C4-2B (cell line): ENCODE results near the gene GNB1.
A peak's percentile ranks its signal among the peaks of the same experiment; 100 is the strongest.

Experiments
- CTCF ChIP-seq: fragments of 450-650 bp; conservative IDR thresholded peaks from 2 replicates; pipeline ENCODE4 v1.5.1; 2017; ENCODE audit warnings: mild to moderate bottlenecking
- ZFX ChIP-seq: fragments of 450-650 bp; IDR thresholded peaks from 2 replicates; pipeline ENCODE4 v1.6.1; 2017

GRCh38 chr1:1917995-1918900 is 27.4 kb upstream of the GNB1 start:
- TF ChIP-seq CTCF = no peak
- TF ChIP-seq ZFX = peak; percentile 74; the same call in 1 of the 2 replicates
